ENCODE measurements around the gene PTPMT1.

PTPMT1 gene

GRCh38 chr11:47599902-47600301 lies 34.5 kb downstream of the PTPMT1 start:
- no peak overlapping the region for H3K27ac Mint-ChIP-seq
- peaks cover 5% of the 10 kb centered on the region for H3K27me3 Mint-ChIP-seq
- no peak for ATAC-seq
- no peak overlapping the region for H3K4me3 Mint-ChIP-seq
- H3K36me3 Mint-ChIP-seq (ENCODE audit: low read depth) = no peaks in the 10 kb centered on the region
- no peaks in the 10 kb centered on the region for H3K9me3 Mint-ChIP-seq
- no peak for DNase-seq
- no peaks in the 10 kb centered on the region for H3K4me1 Mint-ChIP-seq

GRCh38 chr11:47603295-47603694 lies 37.9 kb downstream of the PTPMT1 start:
- ATAC-seq (no peak), DNase-seq (no peak)
- Mint-ChIP-seq H3K27ac (no peak overlapping the region), H3K4me3 (no peak overlapping the region), H3K9me3 (no peaks in the 10 kb centered on the region), H3K4me1 (peaks cover 2% of the 10 kb centered on the region), H3K36me3 (ENCODE audit: low read depth) (no peaks in the 10 kb centered on the region), H3K27me3 (no peaks in the 10 kb centered on the region)

GRCh38 chr11:47605921-47606320 lies 40.5 kb downstream of the PTPMT1 start:
- Mint-ChIP-seq H3K4me1 (peaks cover 2% of the 10 kb centered on the region), H3K4me3 (no peak overlapping the region), H3K27ac (no peak overlapping the region), H3K36me3 (ENCODE audit: low read depth) (no peaks in the 10 kb centered on the region), H3K9me3 (no peaks in the 10 kb centered on the region), H3K27me3 (no peaks in the 10 kb centered on the region)
- DNase-seq (no peak), ATAC-seq (no peak)

GRCh38 chr11:47606731-47607130 lies 41.3 kb downstream of the PTPMT1 start:
- Mint-ChIP-seq H3K27ac (no peak overlapping the region), H3K4me3 (no peak overlapping the region), H3K9me3 (no peaks in the 10 kb centered on the region), H3K36me3 (ENCODE audit: low read depth) (no peaks in the 10 kb centered on the region), H3K4me1 (peaks cover 5% of the 10 kb centered on the region), H3K27me3 (no peaks in the 10 kb centered on the region)
- ATAC-seq = no peak
- no peak for DNase-seq

- Mint-ChIP-seq H3K36me3 (ENCODE audit: low read depth) (no peaks in the 10 kb centered on the region), H3K4me3 (no peak overlapping the region), H3K27me3 (no peaks in the 10 kb centered on the region), H3K27ac (no peak overlapping the region), H3K4me1 (peaks cover 5% of the 10 kb centered on the region), H3K9me3 (no peaks in the 10 kb centered on the region)
- ATAC-seq (no peak), DNase-seq (no peak)
Observed at GRCh38 chr11:47607380-47607779, 42.0 kb downstream of the PTPMT1 start.

- Mint-ChIP-seq H3K27me3 (no peaks in the 10 kb centered on the region), H3K4me1 (peaks cover 5% of the 10 kb centered on the region), H3K27ac (no peak overlapping the region), H3K9me3 (no peaks in the 10 kb centered on the region), H3K36me3 (ENCODE audit: low read depth) (no peaks in the 10 kb centered on the region), H3K4me3 (no peak overlapping the region)
- ATAC-seq (peak; percentile 33), DNase-seq (no peak)
Observed at GRCh38 chr11:47609675-47610074, 44.3 kb downstream of the PTPMT1 start.

- DNase-seq (no peak), ATAC-seq (no peak)
- H3K9me3 Mint-ChIP-seq = no peaks in the 10 kb centered on the region
- no peak overlapping the region for H3K4me3 Mint-ChIP-seq
- H3K27me3 Mint-ChIP-seq = no peaks in the 10 kb centered on the region
- no peak overlapping the region for H3K27ac Mint-ChIP-seq
- peaks cover 5% of the 10 kb centered on the region for H3K4me1 Mint-ChIP-seq
- no peaks in the 10 kb centered on the region for H3K36me3 Mint-ChIP-seq (ENCODE audit: low read depth)
Observed at GRCh38 chr11:47611348-47611794, 46.0 kb downstream of the PTPMT1 start.

GRCh38 chr11:47615249-47615648 lies 49.9 kb downstream of the PTPMT1 start:
- Mint-ChIP-seq H3K27ac (no peak overlapping the region), H3K4me3 (no peak overlapping the region), H3K9me3 (no peaks in the 10 kb centered on the region), H3K4me1 (peaks cover 3% of the 10 kb centered on the region), H3K36me3 (ENCODE audit: low read depth) (peaks cover 6% of the 10 kb centered on the region), H3K27me3 (no peaks in the 10 kb centered on the region)
- no peak for DNase-seq
- ATAC-seq = no peak

GRCh38 chr11:47616726-47617416 lies 51.5 kb downstream of the PTPMT1 start:
- Mint-ChIP-seq H3K4me3 (no peak overlapping the region), H3K9me3 (no peaks in the 10 kb centered on the region), H3K36me3 (ENCODE audit: low read depth) (peaks cover 11% of the 10 kb centered on the region), H3K27me3 (no peaks in the 10 kb centered on the region), H3K4me1 (no peaks in the 10 kb centered on the region), H3K27ac (no peak overlapping the region)
- DNase-seq (no peak), ATAC-seq (no peak)

- no peak overlapping the region for H3K27ac Mint-ChIP-seq
- DNase-seq (no peak), ATAC-seq (no peak)
- H3K4me1 Mint-ChIP-seq = no peaks in the 10 kb centered on the region
- no peaks in the 10 kb centered on the region for H3K27me3 Mint-ChIP-seq
- no peak overlapping the region for H3K4me3 Mint-ChIP-seq
- no peaks in the 10 kb centered on the region for H3K9me3 Mint-ChIP-seq
- peaks cover 11% of the 10 kb centered on the region for H3K36me3 Mint-ChIP-seq (ENCODE audit: low read depth)
Observed at GRCh38 chr11:47617417-47617809, 52.0 kb downstream of the PTPMT1 start.

- Mint-ChIP-seq H3K4me1 (no peaks in the 10 kb centered on the region), H3K36me3 (ENCODE audit: low read depth) (peaks cover 23% of the 10 kb centered on the region), H3K27me3 (no peaks in the 10 kb centered on the region), H3K9me3 (no peaks in the 10 kb centered on the region), H3K4me3 (no peak overlapping the region), H3K27ac (no peak overlapping the region)
- DNase-seq = no peak
- ATAC-seq = no peak
Observed at GRCh38 chr11:47620836-47621378, 55.5 kb downstream of the PTPMT1 start.
